T-helper 1 cell treated with Interleukin-12 subunit alpha and Interleukin-12 subunit beta and Interleukin-4 antibody, amounts not matched to agents 30 μg/mL and 1 μg/mL, for 36 hours (primary cell): ENCODE results near the gene MTOR.
A peak's percentile ranks its signal among the peaks of the same experiment; 100 is the strongest.
"Not testable (repeated sequence)": the region's sequence is repeated elsewhere in the genome, so short reads cannot be mapped to it uniquely, and the experiment has no call there.

Experiments used
- H3K27ac Mint-ChIP-seq: one replicate; pipeline ENCODE4 v1.8.0; 2021; ENCODE audit warnings: mild to moderate bottlenecking, mixed read lengths
- H3K27me3 Mint-ChIP-seq: one replicate; pipeline ENCODE4 v1.8.0; 2021; ENCODE audit warnings: low read depth, mixed read lengths
- H3K36me3 Mint-ChIP-seq: one replicate; pipeline ENCODE4 v1.8.0; 2021; ENCODE audit warnings: low read depth, mixed read lengths
- H3K4me1 Mint-ChIP-seq: one replicate; pipeline ENCODE4 v1.8.0; 2021; ENCODE audit warnings: low read depth, mixed read lengths
- H3K4me3 Mint-ChIP-seq: one replicate; pipeline ENCODE4 v1.8.0; 2021; ENCODE audit warnings: mild to moderate bottlenecking, moderate library complexity, mixed read lengths
- H3K9me3 Mint-ChIP-seq: one replicate; pipeline ENCODE4 v1.8.0; 2021; ENCODE audit warnings: mixed read lengths

MTOR gene

DNA sequence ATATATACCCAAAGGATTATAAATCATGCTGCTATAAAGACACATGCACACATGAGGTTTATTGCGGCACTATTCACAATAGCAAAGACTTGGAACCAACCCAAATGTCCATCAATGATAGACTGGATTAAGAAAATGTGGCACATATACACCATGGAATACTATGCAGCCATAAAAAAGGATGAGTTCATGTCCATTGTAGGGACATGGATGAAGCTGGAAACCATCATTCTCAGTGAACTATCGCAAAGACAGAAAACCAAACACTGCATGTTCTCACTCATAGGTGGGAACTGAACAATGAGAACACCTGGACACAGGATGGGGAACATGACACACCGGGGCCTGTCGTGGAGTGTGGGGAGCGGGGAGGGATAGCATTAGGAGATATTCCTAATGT lies 95.6 kb downstream of the MTOR start:
- H3K27ac Mint-ChIP-seq, H3K4me1 Mint-ChIP-seq, H3K4me3 Mint-ChIP-seq, H3K9me3 Mint-ChIP-seq, H3K27me3 Mint-ChIP-seq: not testable (repeated sequence)
- H3K36me3 Mint-ChIP-seq: peaks cover 19% of the 10 kb centered on the region

DNA sequence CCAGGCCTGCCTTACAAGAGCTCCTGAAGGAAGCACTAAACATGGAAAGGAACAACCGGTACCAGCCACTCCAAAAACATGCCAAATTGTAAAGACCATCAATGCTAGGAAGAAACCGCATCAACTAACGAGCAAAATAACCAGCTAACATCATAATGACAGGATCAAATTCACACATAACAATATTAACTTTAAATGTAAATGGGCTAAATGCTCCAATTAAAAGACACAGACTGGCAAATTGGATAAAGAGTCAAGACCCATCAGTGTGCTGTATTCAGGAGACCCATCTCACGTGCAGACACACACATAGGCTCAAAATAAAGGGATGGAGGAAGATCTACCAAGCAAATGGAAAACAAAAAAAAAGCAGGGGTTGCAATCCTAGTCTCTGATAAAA lies 99.6 kb downstream of the MTOR start:
- not testable (repeated sequence) for H3K4me3 Mint-ChIP-seq, H3K9me3 Mint-ChIP-seq, H3K27me3 Mint-ChIP-seq, H3K27ac Mint-ChIP-seq, H3K4me1 Mint-ChIP-seq
- peaks cover 19% of the 10 kb centered on the region for H3K36me3 Mint-ChIP-seq

DNA sequence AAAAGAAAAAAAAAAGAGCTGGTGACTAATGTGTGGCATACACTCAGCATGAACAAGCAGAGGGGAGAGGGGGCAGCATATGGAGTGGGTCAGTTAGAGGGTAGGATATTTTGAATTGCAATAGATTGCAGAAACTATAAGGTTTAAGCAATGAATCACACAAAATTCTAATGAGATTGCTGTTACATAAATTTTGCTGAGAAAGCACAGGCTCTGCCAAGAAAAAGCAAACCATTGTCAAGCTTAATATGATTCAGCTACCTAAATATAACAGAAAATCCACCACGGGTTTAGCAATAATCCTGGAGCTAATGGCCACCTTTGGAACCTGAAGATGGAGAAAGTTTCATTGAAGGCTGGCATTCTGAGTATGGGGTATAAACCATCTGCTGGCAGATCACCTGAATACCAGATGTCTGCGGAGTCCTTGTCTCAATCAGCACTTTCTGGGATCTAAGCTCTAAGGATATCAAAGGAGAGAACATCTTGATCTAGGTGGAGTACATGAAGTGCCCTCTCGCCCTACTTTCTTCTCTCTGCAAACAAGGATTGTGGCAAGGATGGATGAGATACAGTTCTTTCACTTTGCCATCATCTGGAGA lies 103.5 kb downstream of the MTOR start:
- Mint-ChIP-seq H3K4me3 (no peak overlapping the region), H3K27me3 (no peaks in the 10 kb centered on the region), H3K9me3 (no peaks in the 10 kb centered on the region), H3K27ac (no peak overlapping the region), H3K4me1 (peaks cover 8% of the 10 kb centered on the region), H3K36me3 (peaks cover 14% of the 10 kb centered on the region)

DNA sequence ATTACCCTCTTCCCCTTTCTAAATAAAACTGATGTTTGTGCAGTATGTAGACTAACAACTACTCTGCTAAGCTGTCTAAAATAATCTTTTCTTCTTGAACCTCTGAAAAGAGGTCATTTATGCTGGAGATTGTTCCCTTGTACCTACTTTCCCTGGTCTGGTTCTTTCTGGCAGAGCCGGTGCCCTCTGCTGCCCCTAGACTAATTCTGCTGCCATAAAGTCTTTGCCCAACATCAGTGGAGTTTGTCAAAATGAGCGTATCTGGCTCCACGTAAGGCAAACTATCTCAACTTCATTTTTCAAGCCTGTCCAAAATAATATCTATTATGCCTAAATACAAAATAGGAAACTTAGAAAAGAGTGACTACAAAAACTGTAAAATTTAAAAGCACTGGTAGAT lies 104.1 kb downstream of the MTOR start:
- Mint-ChIP-seq H3K4me3 (no peak overlapping the region), H3K4me1 (peaks cover 6% of the 10 kb centered on the region), H3K27ac (no peak overlapping the region), H3K9me3 (no peaks in the 10 kb centered on the region), H3K27me3 (no peaks in the 10 kb centered on the region), H3K36me3 (peaks cover 11% of the 10 kb centered on the region)

DNA sequence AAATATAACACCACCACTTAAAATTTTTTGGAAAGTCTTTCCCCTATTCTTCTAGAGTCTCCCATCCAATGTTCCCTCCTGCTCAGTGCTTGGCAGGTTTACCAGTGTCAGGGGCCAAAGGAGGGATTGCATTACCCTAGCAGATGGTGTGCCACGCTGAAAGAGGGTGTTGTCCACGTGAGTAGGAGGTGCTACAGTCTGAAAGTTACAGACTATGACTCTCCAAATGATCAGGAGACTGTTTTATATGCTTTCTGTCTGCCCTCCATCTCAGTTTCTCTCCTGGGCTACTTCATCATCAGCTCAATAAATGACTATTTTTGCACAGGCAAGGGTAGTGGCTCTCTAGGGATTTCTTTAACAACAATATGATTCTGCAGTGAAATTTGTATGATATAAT lies 104.5 kb downstream of the MTOR start:
- H3K4me1 Mint-ChIP-seq: peaks cover 6% of the 10 kb centered on the region
- H3K27ac Mint-ChIP-seq: no peak overlapping the region
- H3K36me3 Mint-ChIP-seq: peaks cover 14% of the 10 kb centered on the region
- H3K27me3 Mint-ChIP-seq: no peaks in the 10 kb centered on the region
- H3K4me3 Mint-ChIP-seq: no peak overlapping the region
- H3K9me3 Mint-ChIP-seq: no peaks in the 10 kb centered on the region

DNA sequence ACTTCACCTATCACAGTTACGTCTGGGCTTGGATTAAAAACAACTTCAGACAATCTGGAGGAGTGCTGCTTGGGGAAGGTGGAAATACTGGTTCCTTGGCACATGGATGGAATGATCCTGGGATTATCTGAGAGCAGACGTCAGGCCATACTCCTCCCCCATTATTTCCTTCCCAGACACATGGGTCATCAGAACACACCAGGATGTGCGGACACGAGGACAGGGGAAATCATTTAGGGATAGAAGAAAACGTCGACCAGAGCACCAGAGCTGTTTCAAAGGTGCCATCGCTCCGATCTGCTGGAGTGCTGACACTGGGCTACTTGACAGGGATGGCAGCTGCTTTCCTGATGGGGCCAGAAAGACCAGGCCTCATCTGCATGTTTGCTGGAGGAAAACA lies 105.0 kb downstream of the MTOR start:
- Mint-ChIP-seq H3K9me3 (no peaks in the 10 kb centered on the region), H3K27ac (no peak overlapping the region), H3K27me3 (no peaks in the 10 kb centered on the region), H3K36me3 (peaks cover 17% of the 10 kb centered on the region), H3K4me3 (no peak overlapping the region), H3K4me1 (peaks cover 6% of the 10 kb centered on the region)

DNA sequence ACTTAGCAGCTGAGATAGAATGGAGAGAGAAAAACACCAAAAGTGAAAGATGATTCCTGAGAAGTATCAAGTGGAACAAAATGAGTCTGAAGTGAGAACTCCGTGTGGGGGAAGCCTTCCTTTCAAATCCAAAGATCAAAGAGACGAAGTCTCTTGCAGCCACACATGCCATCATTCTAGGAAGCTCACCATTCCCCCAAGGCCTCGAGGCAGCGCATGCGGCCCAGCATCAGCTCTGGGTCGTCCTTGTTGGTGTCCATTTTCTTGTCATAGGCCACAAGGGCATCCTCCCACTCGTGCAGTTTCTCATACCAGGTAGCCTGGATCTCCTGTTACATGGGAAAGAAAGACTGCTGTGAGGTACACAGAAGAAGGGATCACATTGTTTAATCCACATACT lies 105.4 kb downstream of the MTOR start:
- H3K27ac Mint-ChIP-seq: peak overlapping the region; percentile 0
- H3K4me1 Mint-ChIP-seq: peaks cover 6% of the 10 kb centered on the region
- H3K9me3 Mint-ChIP-seq: no peaks in the 10 kb centered on the region
- H3K36me3 Mint-ChIP-seq: peaks cover 14% of the 10 kb centered on the region
- no peak overlapping the region for H3K4me3 Mint-ChIP-seq
- H3K27me3 Mint-ChIP-seq: no peaks in the 10 kb centered on the region

DNA sequence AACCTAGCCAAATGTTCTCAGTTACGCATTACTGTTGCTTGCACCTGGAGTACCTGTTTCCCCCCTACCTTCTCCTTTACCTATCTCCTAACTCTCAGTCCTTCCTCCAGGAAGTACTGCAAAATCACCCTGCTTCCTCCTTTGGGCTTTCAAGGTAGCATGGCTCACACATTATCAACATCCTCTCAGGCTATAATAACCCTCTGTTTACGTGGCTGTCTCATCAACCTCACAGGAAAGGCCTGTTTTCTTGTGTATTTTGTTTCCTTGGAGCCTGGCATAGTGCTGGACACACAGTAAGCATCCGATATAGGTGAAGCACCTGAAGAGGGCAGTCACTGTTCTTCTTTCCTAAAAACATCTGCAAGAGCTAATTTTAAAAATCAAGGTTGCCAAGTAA lies 105.9 kb downstream of the MTOR start:
- H3K27ac Mint-ChIP-seq: peak overlapping the region; percentile 0
- H3K4me1 Mint-ChIP-seq: peaks cover 6% of the 10 kb centered on the region
- H3K9me3 Mint-ChIP-seq: no peaks in the 10 kb centered on the region
- peaks cover 14% of the 10 kb centered on the region for H3K36me3 Mint-ChIP-seq
- no peaks in the 10 kb centered on the region for H3K27me3 Mint-ChIP-seq
- H3K4me3 Mint-ChIP-seq: no peak overlapping the region

DNA sequence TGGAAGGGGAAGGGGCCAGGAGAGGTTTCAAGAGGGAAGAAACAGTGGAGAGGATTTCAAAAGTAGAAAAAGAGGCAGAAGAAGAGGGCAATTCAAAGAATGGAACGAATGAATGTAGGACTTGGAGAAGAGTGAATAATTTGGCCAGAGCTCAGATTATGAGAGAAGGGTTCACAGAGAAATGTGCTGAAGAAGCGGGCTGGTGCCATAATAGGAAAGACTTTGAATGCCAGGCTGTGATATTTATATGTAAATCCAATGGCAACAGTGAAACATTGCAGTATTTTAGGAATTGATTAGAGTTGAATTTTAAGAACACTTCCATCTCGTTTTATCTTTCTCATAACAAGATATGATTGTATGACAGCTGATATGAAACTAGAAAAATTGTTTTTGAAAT lies 109.2 kb downstream of the MTOR start:
- Mint-ChIP-seq H3K4me3 (no peak overlapping the region), H3K27ac (no peak overlapping the region), H3K36me3 (peaks cover 23% of the 10 kb centered on the region), H3K4me1 (peaks cover 6% of the 10 kb centered on the region), H3K9me3 (no peaks in the 10 kb centered on the region), H3K27me3 (no peaks in the 10 kb centered on the region)

DNA sequence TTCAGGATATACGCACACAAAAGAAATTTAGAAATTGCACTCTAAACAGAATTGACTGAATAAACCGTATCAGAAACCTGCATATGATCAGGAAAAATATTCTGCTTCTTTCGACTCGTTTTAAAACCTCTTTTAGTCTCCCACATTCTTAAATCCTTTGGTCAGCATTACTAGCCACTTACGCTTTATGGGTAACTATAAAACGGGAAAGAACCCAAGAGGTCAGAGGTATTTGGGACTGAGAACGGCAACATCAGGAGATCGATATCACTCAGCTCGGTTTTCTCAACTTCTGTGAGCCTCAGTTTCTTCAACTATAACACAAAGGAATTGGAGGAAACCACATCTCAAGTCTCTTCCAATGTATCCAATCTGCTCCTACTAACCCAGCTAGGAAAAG lies 109.6 kb downstream of the MTOR start:
- no peaks in the 10 kb centered on the region for H3K9me3 Mint-ChIP-seq
- H3K27ac Mint-ChIP-seq: no peak overlapping the region
- H3K27me3 Mint-ChIP-seq: no peaks in the 10 kb centered on the region
- peaks cover 27% of the 10 kb centered on the region for H3K36me3 Mint-ChIP-seq
- peaks cover 6% of the 10 kb centered on the region for H3K4me1 Mint-ChIP-seq
- H3K4me3 Mint-ChIP-seq: no peak overlapping the region

DNA sequence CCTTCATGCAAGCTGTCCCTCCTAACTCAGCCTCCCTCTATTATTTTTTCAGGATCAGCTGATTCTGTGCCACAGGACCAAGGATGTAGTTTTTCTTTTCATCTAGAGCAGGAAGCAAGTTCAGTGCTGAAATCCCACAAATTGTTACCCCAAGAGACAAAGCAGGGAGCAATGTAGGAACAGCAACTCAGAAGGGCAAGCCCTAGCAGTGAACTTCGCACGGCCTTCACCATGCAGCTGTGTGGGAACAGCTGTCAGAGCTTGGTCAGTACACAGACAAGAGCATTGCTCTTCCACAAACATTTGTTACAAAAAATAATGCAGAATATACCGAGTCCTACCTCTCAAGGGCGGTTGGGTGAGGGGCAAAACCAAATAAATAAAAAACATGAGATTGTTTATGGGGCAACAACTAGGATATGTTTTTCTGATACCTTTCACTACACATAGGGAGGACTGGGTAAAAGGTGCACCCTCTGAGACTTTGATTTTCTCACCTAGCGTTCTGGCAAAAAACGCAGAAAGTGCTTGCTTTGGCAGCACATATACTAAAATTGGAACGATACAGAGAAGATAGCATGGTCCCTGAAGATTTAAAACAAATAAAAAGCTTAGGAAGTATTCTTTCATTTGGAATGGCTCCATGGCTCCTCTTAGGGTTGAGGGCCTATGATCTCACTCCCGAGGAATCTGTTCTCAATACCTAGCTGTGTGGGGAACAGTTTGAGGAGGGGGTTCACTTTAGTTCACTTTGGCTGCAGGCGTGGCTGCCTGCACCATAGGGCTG lies 110.3 kb downstream of the MTOR start:
- peaks cover 6% of the 10 kb centered on the region for H3K4me1 Mint-ChIP-seq
- H3K27ac Mint-ChIP-seq: no peak overlapping the region
- H3K36me3 Mint-ChIP-seq: peaks cover 31% of the 10 kb centered on the region
- H3K4me3 Mint-ChIP-seq: no peak overlapping the region
- H3K9me3 Mint-ChIP-seq: no peaks in the 10 kb centered on the region
- H3K27me3 Mint-ChIP-seq: no peaks in the 10 kb centered on the region

DNA sequence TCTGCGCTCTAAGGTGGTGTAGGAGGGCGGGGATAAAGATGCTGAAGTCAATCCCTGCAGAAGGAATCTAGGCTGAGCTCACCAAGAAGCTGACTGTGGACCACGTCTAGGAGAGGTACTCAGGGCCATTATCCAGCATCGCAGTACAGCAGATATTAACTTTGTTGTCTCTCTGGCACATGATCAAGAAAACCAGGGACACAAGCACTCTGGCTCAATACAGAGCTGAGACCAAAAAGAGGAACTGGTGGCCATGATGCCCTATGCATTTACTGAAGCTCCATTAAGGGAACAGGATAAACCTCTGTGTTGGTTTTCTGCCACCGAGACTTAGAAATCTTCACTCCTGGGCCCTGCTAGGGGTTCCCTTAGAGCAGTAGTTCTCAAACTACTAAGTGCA lies 111.2 kb downstream of the MTOR start:
- H3K4me3 Mint-ChIP-seq: no peak overlapping the region
- no peaks in the 10 kb centered on the region for H3K27me3 Mint-ChIP-seq
- peaks cover 28% of the 10 kb centered on the region for H3K36me3 Mint-ChIP-seq
- no peaks in the 10 kb centered on the region for H3K4me1 Mint-ChIP-seq
- H3K9me3 Mint-ChIP-seq: no peaks in the 10 kb centered on the region
- no peak overlapping the region for H3K27ac Mint-ChIP-seq

DNA sequence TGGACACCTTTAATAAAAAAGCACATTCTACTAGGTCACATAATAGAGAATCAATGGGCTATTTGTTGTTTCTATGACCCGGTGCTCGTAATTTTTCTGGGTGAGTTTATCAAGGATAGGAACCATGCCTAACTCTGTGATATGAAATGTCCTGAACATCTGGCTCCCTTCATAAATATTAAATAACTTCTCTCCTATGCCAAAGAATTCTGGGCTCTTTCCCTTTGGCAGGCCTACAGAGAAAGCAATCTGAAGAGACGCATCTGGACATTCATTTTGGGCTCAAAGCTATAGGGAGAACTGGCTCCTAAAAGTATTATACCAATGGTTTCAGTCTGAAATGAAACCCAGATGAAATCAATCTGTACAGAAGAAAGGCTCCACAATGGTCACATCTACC lies 112.0 kb downstream of the MTOR start:
- H3K27me3 Mint-ChIP-seq: no peaks in the 10 kb centered on the region
- H3K9me3 Mint-ChIP-seq: no peaks in the 10 kb centered on the region
- no peak overlapping the region for H3K27ac Mint-ChIP-seq
- H3K4me1 Mint-ChIP-seq: no peaks in the 10 kb centered on the region
- H3K36me3 Mint-ChIP-seq: peaks cover 28% of the 10 kb centered on the region
- H3K4me3 Mint-ChIP-seq: no peak overlapping the region

DNA sequence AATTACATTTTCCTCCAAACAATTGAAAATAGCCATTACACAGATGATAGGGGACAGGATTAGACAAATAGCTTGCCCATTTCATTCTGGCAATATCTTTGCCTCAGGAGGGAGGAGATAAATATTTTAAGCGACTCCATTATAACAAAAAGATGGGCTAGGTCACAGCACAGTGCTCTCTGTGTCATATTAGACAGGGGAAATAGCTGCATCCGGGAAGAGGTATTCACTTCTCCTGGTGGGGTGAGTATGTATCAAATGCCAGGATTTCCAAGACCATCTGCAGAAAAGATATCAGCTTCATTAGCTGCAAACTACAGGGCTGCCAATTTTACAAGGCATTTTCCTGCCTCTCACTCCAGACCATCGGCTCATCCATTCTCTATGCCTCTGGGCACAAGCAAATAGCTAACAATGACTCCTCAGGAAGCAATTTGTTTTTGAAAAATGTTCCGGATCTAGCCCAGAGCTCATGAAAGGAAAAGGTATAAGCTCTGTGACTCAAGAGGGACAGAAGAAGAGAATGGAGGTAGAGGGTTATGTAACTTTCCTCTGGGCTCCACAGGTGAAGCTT lies 115.1 kb downstream of the MTOR start:
- H3K9me3 Mint-ChIP-seq: no peaks in the 10 kb centered on the region
- peaks cover 40% of the 10 kb centered on the region for H3K36me3 Mint-ChIP-seq
- no peak overlapping the region for H3K27ac Mint-ChIP-seq
- no peaks in the 10 kb centered on the region for H3K4me1 Mint-ChIP-seq
- H3K4me3 Mint-ChIP-seq: no peak overlapping the region
- no peaks in the 10 kb centered on the region for H3K27me3 Mint-ChIP-seq

DNA sequence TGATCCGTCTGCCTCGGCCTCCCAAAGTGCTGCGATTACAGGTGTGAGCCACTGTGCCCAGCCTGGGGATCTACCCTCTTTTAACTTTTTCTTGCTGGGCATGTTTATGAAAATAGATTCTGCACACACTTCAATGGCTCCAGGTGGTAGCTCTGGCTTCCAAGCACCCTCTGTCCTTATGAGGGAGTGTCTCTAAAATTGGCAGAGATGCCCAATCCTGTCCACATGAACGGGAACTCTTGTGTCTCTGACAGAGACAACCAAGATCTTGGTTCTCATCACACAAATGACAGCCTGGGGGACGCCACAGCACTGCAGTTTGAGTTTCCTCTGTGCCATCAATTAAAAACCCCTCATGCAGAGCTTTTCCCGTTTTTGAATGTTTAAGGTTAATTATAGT lies 116.6 kb downstream of the MTOR start:
- no peaks in the 10 kb centered on the region for H3K27me3 Mint-ChIP-seq
- no peak overlapping the region for H3K27ac Mint-ChIP-seq
- H3K9me3 Mint-ChIP-seq: no peaks in the 10 kb centered on the region
- H3K36me3 Mint-ChIP-seq: peaks cover 40% of the 10 kb centered on the region
- H3K4me3 Mint-ChIP-seq: no peak overlapping the region
- no peaks in the 10 kb centered on the region for H3K4me1 Mint-ChIP-seq
